HEK293 (cell line): Measurements from ENCODE around the gene ARID1A.
A peak's percentile ranks its signal among the peaks of the same experiment; 100 is the strongest.

Experiments
- CTCF ChIA-PET: fragments of 350-600 bp; formaldehyde crosslinking; extraction: SDS; loops from one replicate; lab custom pipeline; 2021; ENCODE audit warnings: antibody characterized with exemption; lab: Yijun Ruan, JAX
- POLR2A ChIA-PET: fragments of 300-600 bp; formaldehyde crosslinking; extraction: SDS; loops from one replicate; lab custom pipeline; 2020; ENCODE audit warnings: antibody characterized with exemption, inconsistent platforms; lab: Yijun Ruan, JAX
- H3K27ac ChIP-seq: fragments of 200-500 bp; sonication (Bioruptor generic); 2 replicates; pipeline ENCODE4 v1.5.1; 2014; ENCODE audit warnings: low read depth, low read length, control low read depth, inconsistent platforms; ENCODE audit errors: extremely low read depth
- H3K36me3 ChIP-seq, 2 experiments: fragments of 200-500 bp in 1 of 2; sonication (Bioruptor generic) in 1 of 2; 1 replicate in 1 of 2; 2 replicates in 1 of 2; pipeline ENCODE4 v1.5.1; 2014 to 2017; ENCODE audit warnings: inconsistent platforms in 2 of 2, low read length in 2 of 2; ENCODE audit not compliant: control insufficient read depth in 2 of 2, insufficient read depth in 1 of 2
- H3K4me1 ChIP-seq: fragments of 200-500 bp; sonication (Bioruptor generic); 2 replicates; pipeline ENCODE4 v1.5.1; 2014; ENCODE audit warnings: mild to moderate bottlenecking, low read length, inconsistent platforms; ENCODE audit not compliant: control insufficient read depth, insufficient read depth
- H3K4me3 ChIP-seq: 2 replicates; pipeline ENCODE4 v1.5.1; 2011; ENCODE audit warnings: low read depth, mild to moderate bottlenecking, control low read depth, low read length, moderate library complexity
- H3K9me3 ChIP-seq: fragments of 200-500 bp; sonication (Bioruptor generic); 2 replicates; pipeline ENCODE4 v1.5.1; 2014; ENCODE audit warnings: low read depth, low read length, inconsistent platforms; ENCODE audit not compliant: control insufficient read depth, insufficient read depth
- BCL11B ChIP-seq: fragments of 450-650 bp; formaldehyde crosslinking; IDR thresholded peaks from 2 replicates; pipeline ENCODE4 v1.5.1; 2016; ENCODE audit warnings: low read depth, missing biosample characterization, missing genetic modification characterization
- GLI4 ChIP-seq: fragments of 450-650 bp; formaldehyde crosslinking; IDR thresholded peaks from 2 replicates; pipeline ENCODE4 v1.5.1; 2016; ENCODE audit warnings: missing biosample characterization, missing genetic modification characterization
- HOXA7 ChIP-seq: sonication (generic); formaldehyde crosslinking; IDR thresholded peaks from 2 replicates; pipeline ENCODE4 v1.8.1; 2022; ENCODE audit warnings: missing genetic modification reagents, borderline replicate concordance
- KLF10 ChIP-seq: fragments of 450-650 bp; IDR thresholded peaks from 2 replicates; pipeline ENCODE4 v1.5.1; 2018; ENCODE audit warnings: missing biosample characterization, mild to moderate bottlenecking, missing genetic modification characterization
- MYNN ChIP-seq: fragments of 450-650 bp; formaldehyde crosslinking; IDR thresholded peaks from 2 replicates; pipeline ENCODE4 v1.5.1; 2016; ENCODE audit warnings: missing biosample characterization, missing genetic modification characterization, borderline replicate concordance
- TRIM28 ChIP-seq: IDR thresholded peaks from 2 replicates; pipeline ENCODE4 v1.6.1; 2011; ENCODE audit warnings: low read length, control low read depth, borderline replicate concordance
- ZBTB1 ChIP-seq: fragments of 450-650 bp; formaldehyde crosslinking; IDR thresholded peaks from 2 replicates; pipeline ENCODE4 v1.5.1; 2016; ENCODE audit warnings: missing biosample characterization, missing genetic modification characterization
- ZBTB48 ChIP-seq: fragments of 450-650 bp; formaldehyde crosslinking; IDR thresholded peaks from 2 replicates; pipeline ENCODE4 v1.5.1; 2016; ENCODE audit warnings: missing biosample characterization, missing genetic modification characterization
- ZNF2 ChIP-seq: fragments of 450-650 bp; formaldehyde crosslinking; IDR thresholded peaks from 2 replicates; pipeline ENCODE4 v1.5.1; 2016; ENCODE audit warnings: missing biosample characterization, missing genetic modification characterization
- ZNF366 ChIP-seq: fragments of 450-650 bp; formaldehyde crosslinking; conservative IDR thresholded peaks from 2 replicates; pipeline ENCODE4 v1.5.1; 2016; ENCODE audit warnings: missing biosample characterization, missing genetic modification characterization
- ZNF37A ChIP-seq: fragments of 450-650 bp; IDR thresholded peaks from 2 replicates; pipeline ENCODE4 v1.5.1; 2018; ENCODE audit warnings: missing biosample characterization, missing genetic modification characterization
- ZNF473 ChIP-seq: fragments of 450-650 bp; formaldehyde crosslinking; IDR thresholded peaks from 2 replicates; pipeline ENCODE4 v1.5.1; 2017; ENCODE audit warnings: missing biosample characterization, missing genetic modification characterization
- ZNF529 ChIP-seq: fragments of 450-650 bp; formaldehyde crosslinking; IDR thresholded peaks from 2 replicates; pipeline ENCODE4 v1.5.1; 2017; ENCODE audit warnings: missing genetic modification characterization, missing biosample characterization; ENCODE audit not compliant: insufficient replicate concordance
- ZNF555 ChIP-seq: fragments of 450-650 bp; formaldehyde crosslinking; conservative IDR thresholded peaks from 2 replicates; pipeline ENCODE4 v1.5.1; 2017; ENCODE audit warnings: missing biosample characterization, mild to moderate bottlenecking, missing genetic modification characterization, inconsistent platforms
- ZNF629 ChIP-seq: fragments of 450-650 bp; formaldehyde crosslinking; IDR thresholded peaks from 2 replicates; pipeline ENCODE4 v1.5.1; 2017; ENCODE audit warnings: missing biosample characterization, missing genetic modification characterization
- ZNF776 ChIP-seq: fragments of 450-650 bp; formaldehyde crosslinking; IDR thresholded peaks from 2 replicates; pipeline ENCODE4 v1.5.0; 2017; ENCODE audit warnings: missing biosample characterization, missing genetic modification characterization, borderline replicate concordance
- TF ChIP-seq, protein P1 (sequence below): fragments of 450-650 bp; formaldehyde crosslinking; IDR thresholded peaks from 2 replicates; pipeline ENCODE4 v1.5.1; 2016; ENCODE audit warnings: missing biosample characterization, missing genetic modification characterization
- TF ChIP-seq, protein P2 (sequence below): fragments of 450-650 bp; formaldehyde crosslinking; IDR thresholded peaks from 2 replicates; pipeline ENCODE4 v1.5.1; 2017; ENCODE audit warnings: missing biosample characterization, missing genetic modification characterization
- TF ChIP-seq, protein P3 (sequence below): fragments of 450-650 bp; formaldehyde crosslinking; IDR thresholded peaks from 2 replicates; pipeline ENCODE4 v1.5.1; 2017; ENCODE audit warnings: missing biosample characterization, mild to moderate bottlenecking, missing genetic modification characterization, moderate library complexity
- TF ChIP-seq, protein P4 (sequence below): fragments of 450-650 bp; formaldehyde crosslinking; IDR thresholded peaks from 2 replicates; pipeline ENCODE4 v1.5.1; 2016; ENCODE audit warnings: missing biosample characterization, missing genetic modification characterization
- TF ChIP-seq, protein P5 (sequence below): fragments of 450-650 bp; formaldehyde crosslinking; IDR thresholded peaks from 2 replicates; pipeline ENCODE4 v1.5.1; 2016; ENCODE audit warnings: missing biosample characterization, missing genetic modification characterization
- TF ChIP-seq, protein P6 (sequence below): fragments of 450-650 bp; formaldehyde crosslinking; IDR thresholded peaks from 2 replicates; pipeline ENCODE4 v1.5.1; 2016; ENCODE audit warnings: missing biosample characterization, missing genetic modification characterization

ARID1A gene

DNA sequence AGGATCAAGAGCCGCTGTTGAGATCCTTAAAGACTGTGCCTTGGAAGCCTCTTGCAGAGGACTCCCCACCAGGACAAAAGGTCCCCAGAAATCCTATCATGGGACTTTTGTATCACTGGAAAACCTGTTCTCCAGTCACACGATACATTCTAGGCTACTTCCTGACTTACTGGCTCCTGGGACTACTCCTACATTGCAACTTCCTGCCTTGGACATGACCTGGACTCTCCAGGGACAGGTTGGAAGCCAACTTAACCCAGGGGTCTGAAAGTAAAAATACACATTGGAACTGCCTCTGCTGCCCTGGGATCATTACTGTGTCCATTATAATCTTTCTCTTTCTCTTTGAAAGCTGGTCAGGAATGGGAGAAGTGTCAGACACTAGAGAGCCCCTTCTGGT is 101.8 kb downstream of the ARID1A start:
- H3K4me3 ChIP-seq = no peak overlapping the region
- H3K4me1 ChIP-seq = peaks cover 3% of the 10 kb centered on the region; the same call in 1 of the 2 replicates
- H3K9me3 ChIP-seq = no peaks in the 10 kb centered on the region
- CTCF ChIA-PET = interaction anchor here (1.7 to 7.7 kb wide), 5 partner anchors 9 to 195 kb away, joined by 7 to 54 read pairs (median 16); no protein-coding TSS in a partner anchor
- H3K36me3 ChIP-seq = peaks cover 0 to 25% of the 10 kb centered on the region in 2 experiments; a peak in 2 of 3 replicates
- POLR2A ChIA-PET = no interaction called here
- TF ChIP-seq ZNF473 (tag by site-specific recombination) = no peak
- no peak overlapping the region for H3K27ac ChIP-seq

DNA sequence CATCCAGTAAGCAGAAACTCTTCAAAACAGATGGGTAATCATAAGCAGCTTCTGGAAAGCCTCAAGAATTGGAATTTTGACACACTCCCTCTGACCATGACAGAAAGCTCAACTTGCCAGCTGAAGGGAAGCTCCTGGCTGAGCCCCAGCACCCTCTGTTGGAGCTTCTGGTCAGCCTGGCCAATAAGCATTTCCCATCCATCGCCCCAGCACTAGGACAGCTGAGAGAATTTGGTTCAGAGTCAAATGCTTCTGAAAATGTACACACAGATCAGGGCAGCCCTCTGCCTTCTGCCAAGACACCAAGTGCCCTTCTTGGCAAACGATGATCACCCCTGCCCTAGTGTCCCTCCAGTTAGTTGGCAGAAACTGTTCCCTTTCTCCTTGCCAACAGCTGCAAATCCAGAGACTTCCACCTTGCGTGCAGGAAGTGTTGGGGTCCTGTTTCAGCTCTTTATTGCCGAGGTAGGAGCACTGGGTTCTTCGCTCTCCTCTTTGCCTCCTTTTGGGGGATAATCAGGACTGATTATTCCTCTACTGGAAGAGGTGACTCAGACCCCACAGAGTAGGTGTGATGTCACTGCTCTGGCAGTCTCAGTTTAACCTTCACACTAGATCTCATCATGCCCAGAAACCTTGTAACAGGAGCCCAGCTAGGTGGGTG is 103.8 kb downstream of the ARID1A start:
- peaks cover 3% of the 10 kb centered on the region; the same call in 1 of the 2 replicates for H3K4me1 ChIP-seq
- peaks cover 0 to 11% of the 10 kb centered on the region in 2 experiments; a peak in 2 of 3 replicates for H3K36me3 ChIP-seq
- CTCF ChIA-PET = interaction anchor here (0.9 to 7.7 kb wide), 7 partner anchors 11 to 215 kb away, joined by 3 to 54 read pairs (median 5); no protein-coding TSS in a partner anchor
- H3K4me3 ChIP-seq = no peak overlapping the region
- no peaks in the 10 kb centered on the region for H3K9me3 ChIP-seq
- H3K27ac ChIP-seq = no peak overlapping the region
- POLR2A ChIA-PET = interaction anchor here (1.1 to 1.6 kb wide), 3 partner anchors 12 to 101 kb away, joined by 3 to 7 read pairs (median 4); partner anchors contain the start of gene PIGV
- TF ChIP-seq ZBTB1 (tag by site-specific recombination) (no peak), GLI4 (no peak), ZNF776 (tag by site-specific recombination) (no peak), HOXA7 (no peak), TRIM28 (no peak), ZNF555 (no peak), ZNF529 (tag by site-specific recombination) (no peak), ZNF37A (tag by site-specific recombination) (no peak), KLF10 (tag by site-specific recombination) (no peak), BCL11B (tag by site-specific recombination) (no peak), ZNF2 (tag by site-specific recombination) (no peak), ZNF366 (tag by site-specific recombination) (peak; percentile 83), MYNN (no peak), ZBTB48 (peak; percentile 94), ZNF629 (peak; percentile 90)
- TF ChIP-seq, protein P1, sequence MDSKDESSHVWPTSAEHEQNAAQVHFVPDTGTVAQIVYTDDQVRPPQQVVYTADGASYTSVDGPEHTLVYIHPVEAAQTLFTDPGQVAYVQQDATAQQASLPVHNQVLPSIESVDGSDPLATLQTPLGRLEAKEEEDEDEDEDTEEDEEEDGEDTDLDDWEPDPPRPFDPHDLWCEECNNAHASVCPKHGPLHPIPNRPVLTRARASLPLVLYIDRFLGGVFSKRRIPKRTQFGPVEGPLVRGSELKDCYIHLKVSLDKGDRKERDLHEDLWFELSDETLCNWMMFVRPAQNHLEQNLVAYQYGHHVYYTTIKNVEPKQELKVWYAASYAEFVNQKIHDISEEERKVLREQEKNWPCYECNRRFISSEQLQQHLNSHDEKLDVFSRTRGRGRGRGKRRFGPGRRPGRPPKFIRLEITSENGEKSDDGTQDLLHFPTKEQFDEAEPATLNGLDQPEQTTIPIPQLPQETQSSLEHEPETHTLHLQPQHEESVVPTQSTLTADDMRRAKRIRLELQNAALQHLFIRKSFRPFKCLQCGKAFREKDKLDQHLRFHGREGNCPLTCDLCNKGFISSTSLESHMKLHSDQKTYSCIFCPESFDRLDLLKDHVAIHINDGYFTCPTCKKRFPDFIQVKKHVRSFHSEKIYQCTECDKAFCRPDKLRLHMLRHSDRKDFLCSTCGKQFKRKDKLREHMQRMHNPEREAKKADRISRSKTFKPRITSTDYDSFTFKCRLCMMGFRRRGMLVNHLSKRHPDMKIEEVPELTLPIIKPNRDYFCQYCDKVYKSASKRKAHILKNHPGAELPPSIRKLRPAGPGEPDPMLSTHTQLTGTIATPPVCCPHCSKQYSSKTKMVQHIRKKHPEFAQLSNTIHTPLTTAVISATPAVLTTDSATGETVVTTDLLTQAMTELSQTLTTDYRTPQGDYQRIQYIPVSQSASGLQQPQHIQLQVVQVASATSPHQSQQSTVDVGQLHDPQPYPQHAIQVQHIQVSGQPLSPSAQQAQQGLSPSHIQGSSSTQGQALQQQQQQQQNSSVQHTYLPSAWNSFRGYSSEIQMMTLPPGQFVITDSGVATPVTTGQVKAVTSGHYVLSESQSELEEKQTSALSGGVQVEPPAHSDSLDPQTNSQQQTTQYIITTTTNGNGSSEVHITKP (tag by site-specific recombination) = no peak
- TF ChIP-seq, protein P2, sequence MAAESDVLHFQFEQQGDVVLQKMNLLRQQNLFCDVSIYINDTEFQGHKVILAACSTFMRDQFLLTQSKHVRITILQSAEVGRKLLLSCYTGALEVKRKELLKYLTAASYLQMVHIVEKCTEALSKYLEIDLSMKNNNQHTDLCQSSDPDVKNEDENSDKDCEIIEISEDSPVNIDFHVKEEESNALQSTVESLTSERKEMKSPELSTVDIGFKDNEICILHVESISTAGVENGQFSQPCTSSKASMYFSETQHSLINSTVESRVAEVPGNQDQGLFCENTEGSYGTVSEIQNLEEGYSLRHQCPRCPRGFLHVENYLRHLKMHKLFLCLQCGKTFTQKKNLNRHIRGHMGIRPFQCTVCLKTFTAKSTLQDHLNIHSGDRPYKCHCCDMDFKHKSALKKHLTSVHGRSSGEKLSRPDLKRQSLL (tag by site-specific recombination) = no peak
- TF ChIP-seq, protein P3, sequence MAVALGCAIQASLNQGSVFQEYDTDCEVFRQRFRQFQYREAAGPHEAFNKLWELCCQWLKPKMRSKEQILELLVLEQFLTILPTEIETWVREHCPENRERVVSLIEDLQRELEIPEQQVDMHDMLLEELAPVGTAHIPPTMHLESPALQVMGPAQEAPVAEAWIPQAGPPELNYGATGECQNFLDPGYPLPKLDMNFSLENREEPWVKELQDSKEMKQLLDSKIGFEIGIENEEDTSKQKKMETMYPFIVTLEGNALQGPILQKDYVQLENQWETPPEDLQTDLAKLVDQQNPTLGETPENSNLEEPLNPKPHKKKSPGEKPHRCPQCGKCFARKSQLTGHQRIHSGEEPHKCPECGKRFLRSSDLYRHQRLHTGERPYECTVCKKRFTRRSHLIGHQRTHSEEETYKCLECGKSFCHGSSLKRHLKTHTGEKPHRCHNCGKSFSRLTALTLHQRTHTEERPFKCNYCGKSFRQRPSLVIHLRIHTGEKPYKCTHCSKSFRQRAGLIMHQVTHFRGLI (tag by site-specific recombination) = no peak
- TF ChIP-seq, protein P4, sequence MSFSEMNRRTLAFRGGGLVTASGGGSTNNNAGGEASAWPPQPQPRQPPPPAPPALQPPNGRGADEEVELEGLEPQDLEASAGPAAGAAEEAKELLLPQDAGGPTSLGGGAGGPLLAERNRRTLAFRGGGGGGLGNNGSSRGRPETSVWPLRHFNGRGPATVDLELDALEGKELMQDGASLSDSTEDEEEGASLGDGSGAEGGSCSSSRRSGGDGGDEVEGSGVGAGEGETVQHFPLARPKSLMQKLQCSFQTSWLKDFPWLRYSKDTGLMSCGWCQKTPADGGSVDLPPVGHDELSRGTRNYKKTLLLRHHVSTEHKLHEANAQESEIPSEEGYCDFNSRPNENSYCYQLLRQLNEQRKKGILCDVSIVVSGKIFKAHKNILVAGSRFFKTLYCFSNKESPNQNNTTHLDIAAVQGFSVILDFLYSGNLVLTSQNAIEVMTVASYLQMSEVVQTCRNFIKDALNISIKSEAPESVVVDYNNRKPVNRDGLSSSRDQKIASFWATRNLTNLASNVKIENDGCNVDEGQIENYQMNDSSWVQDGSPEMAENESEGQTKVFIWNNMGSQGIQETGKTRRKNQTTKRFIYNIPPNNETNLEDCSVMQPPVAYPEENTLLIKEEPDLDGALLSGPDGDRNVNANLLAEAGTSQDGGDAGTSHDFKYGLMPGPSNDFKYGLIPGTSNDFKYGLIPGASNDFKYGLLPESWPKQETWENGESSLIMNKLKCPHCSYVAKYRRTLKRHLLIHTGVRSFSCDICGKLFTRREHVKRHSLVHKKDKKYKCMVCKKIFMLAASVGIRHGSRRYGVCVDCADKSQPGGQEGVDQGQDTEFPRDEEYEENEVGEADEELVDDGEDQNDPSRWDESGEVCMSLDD = 0 out of 2 replicates have a peak, but pooled peaks have one; percentile 17
- TF ChIP-seq, protein P5, sequence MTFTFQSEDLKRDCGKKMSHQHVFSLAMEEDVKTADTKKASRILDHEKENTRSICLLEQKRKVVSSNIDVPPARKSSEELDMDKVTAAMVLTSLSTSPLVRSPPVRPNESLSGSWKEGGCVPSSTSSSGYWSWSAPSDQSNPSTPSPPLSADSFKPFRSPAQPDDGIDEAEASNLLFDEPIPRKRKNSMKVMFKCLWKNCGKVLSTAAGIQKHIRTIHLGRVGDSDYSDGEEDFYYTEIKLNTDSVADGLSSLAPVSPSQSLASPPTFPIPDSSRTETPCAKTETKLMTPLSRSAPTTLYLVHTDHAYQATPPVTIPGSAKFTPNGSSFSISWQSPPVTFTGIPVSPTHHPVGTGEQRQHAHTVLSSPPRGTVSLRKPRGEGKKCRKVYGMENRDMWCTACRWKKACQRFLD (tag by site-specific recombination) = no peak
- TF ChIP-seq, protein P6, sequence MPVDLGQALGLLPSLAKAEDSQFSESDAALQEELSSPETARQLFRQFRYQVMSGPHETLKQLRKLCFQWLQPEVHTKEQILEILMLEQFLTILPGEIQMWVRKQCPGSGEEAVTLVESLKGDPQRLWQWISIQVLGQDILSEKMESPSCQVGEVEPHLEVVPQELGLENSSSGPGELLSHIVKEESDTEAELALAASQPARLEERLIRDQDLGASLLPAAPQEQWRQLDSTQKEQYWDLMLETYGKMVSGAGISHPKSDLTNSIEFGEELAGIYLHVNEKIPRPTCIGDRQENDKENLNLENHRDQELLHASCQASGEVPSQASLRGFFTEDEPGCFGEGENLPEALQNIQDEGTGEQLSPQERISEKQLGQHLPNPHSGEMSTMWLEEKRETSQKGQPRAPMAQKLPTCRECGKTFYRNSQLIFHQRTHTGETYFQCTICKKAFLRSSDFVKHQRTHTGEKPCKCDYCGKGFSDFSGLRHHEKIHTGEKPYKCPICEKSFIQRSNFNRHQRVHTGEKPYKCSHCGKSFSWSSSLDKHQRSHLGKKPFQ (tag by site-specific recombination) = no peak
